NCI-H1417 (cell line): Measurements from ENCODE around the gene DEGS2.

Experiments used
- DNase-seq, 3 experiments: peaks; one replicate each; lab custom pipeline; 2025; lab: John Stamatoyannopoulos, UW

DEGS2 gene

GRCh38 chr14:100132903-100133510 lies 26.4 kb downstream of the DEGS2 start:
- no peak for DNase-seq

- no peak for DNase-seq
Measured at GRCh38 chr14:100132161-100132902, 27.1 kb downstream of the DEGS2 start.

- DNase-seq = peak; percentile 11 to 37 (median 22)
Measured at GRCh38 chr14:100131181-100131580, 28.3 kb downstream of the DEGS2 start.

GRCh38 chr14:100130521-100130920 lies 28.9 kb downstream of the DEGS2 start:
- DNase-seq = no peak

- no peak for DNase-seq
Measured at GRCh38 chr14:100129161-100129589, 30.3 kb downstream of the DEGS2 start.

GRCh38 chr14:100128688-100129087 lies 30.8 kb downstream of the DEGS2 start:
- DNase-seq = no peak

GRCh38 chr14:100127853-100128455 lies 31.5 kb downstream of the DEGS2 start:
- no peak for DNase-seq

GRCh38 chr14:100126401-100126800 lies 33.0 kb downstream of the DEGS2 start:
- no peak for DNase-seq

- DNase-seq = peak; percentile 18 to 94 (median 44)
Measured at GRCh38 chr14:100124551-100125088, 34.8 kb downstream of the DEGS2 start.

- no peak for DNase-seq
Measured at GRCh38 chr14:100123618-100124017, 35.8 kb downstream of the DEGS2 start.

- peak in 2 of 3 experiments; percentile 10 to 31 for DNase-seq
Measured at GRCh38 chr14:100122481-100123223, 36.8 kb downstream of the DEGS2 start.

- no peak for DNase-seq
Measured at GRCh38 chr14:100121643-100122480, 37.6 kb downstream of the DEGS2 start.

GRCh38 chr14:100120522-100121269 lies 38.7 kb downstream of the DEGS2 start:
- DNase-seq = peak in 1 of 3 experiments; percentile 42

- DNase-seq = no peak
Measured at GRCh38 chr14:100119251-100119650, 40.2 kb downstream of the DEGS2 start.

GRCh38 chr14:100118396-100119011 lies 40.9 kb downstream of the DEGS2 start:
- no peak for DNase-seq

GRCh38 chr14:100117633-100118395 lies 41.6 kb downstream of the DEGS2 start:
- peak; percentile 40 to 84 (median 54) for DNase-seq

- no peak for DNase-seq
Measured at GRCh38 chr14:100117026-100117425, 42.4 kb downstream of the DEGS2 start.

GRCh38 chr14:100116134-100116533 lies 43.3 kb downstream of the DEGS2 start:
- DNase-seq = no peak

GRCh38 chr14:100115726-100116125 lies 43.7 kb downstream of the DEGS2 start:
- no peak for DNase-seq
